Stimulated activated CD8-positive, alpha-beta memory T cell treated with anti-CD3 and anti-CD28 coated beads, Interleukin-4, amount 100 ng/mL, for 4 hours (primary cell): ENCODE results near the gene CRELD1.

Experiments
- DNase-seq, 2 donors: peaks; one replicate each; pipeline ENCODE4 v3.0.0-alpha.2; 2020; ENCODE audit warnings: low read depth in 2 of 2, low spot score in 1 of 2

The CRELD1 gene

GRCh38 chr3:9951962-9952805, 18.6 kb downstream of the CRELD1 start, which contains the start of gene PRRT3:
Gene PRRT3, minus strand, starts transcription at chr3:9952408. Its CDS starts 2,293 bp downstream, at chr3:9950115.
- peak in 1 of 2 donors; percentile 29 for DNase-seq

GRCh38 chr3:9955067-9955502, 21.5 kb downstream of the CRELD1 start:
- DNase-seq: no peak

GRCh38 chr3:9955611-9956352, 22.1 kb downstream of the CRELD1 start:
- DNase-seq: no peak

DNA sequence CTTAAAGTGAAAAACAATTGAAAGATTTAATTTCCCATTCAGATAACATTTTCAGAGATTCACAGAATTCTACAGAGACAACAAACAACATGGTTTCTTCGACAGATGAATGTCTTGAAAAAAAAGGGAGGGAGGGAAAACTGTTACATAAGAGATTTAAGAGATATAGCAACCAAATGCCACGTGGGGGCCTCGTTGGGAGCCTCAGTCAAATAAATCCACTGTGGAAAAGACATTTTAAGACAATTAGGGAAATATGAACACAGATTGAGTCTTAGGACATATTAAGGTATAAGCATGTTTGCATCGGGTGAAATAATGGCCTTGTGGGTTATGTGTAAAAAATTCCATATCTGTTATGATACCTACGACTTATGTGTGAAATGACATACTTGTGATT, 23.6 kb downstream of the CRELD1 start:
- DNase-seq: no peak

GRCh38 chr3:9965200-9965875, 31.7 kb downstream of the CRELD1 start:
- no peak for DNase-seq

- no peak for DNase-seq
Measured at GRCh38 chr3:9966841-9967240, 33.2 kb downstream of the CRELD1 start.

- no peak for DNase-seq
Measured at GRCh38 chr3:9969632-9970019, 36.0 kb downstream of the CRELD1 start.

- DNase-seq: no peak
Measured at GRCh38 chr3:9970020-9970652, 36.5 kb downstream of the CRELD1 start.

- DNase-seq: no peak
Measured at GRCh38 chr3:9976721-9977709, 43.4 kb downstream of the CRELD1 start.

DNA sequence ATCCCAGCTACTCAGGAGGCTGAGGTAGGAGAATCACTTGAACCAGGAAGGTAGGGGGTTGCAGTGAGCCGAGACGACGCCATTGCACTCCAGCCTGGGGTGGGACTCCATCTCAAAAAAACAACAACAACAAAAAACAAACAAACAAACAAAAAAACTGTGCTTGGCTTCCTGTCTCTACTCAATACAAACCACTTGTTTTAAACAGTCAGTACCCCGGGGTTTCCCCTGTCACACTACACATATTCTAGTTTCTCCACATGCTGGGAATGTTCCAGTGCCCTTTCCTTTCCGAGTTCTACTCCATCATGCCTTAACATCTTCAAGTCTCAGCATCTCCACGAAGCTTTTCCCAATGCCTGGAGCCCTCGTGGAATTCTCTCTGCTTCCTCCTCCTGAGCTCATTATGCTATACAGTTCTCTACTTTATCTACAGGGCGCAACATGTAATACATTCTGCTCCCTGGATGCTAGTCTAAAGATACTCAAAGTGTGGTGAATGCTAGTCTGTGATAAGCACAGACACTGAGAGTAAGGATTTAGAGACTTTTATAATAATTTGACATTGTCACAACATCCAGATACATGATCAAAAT, 45.2 kb downstream of the CRELD1 start:
- no peak for DNase-seq

DNA sequence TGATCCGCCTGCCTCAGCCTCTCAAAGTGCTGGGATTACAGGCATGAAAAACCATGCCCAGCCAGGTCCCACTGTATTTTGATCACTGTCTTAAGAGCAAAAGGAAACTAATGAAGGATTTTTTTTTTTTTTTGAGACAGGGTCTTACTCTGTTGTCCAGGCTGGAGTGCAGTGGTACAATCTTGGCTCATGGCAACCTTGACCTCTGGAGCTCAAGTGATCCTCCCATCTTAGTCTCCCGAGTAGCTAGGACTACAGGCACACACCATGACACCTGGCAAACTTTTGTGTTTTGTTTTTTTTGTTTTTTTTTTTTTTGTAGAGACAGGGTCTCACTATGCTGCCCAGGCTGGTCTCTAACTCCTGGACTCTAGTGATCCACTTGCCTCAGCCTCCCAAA, 46.6 kb downstream of the CRELD1 start:
- DNase-seq: no peak

- DNase-seq: no peak
Measured at GRCh38 chr3:9986230-9986725, 52.6 kb downstream of the CRELD1 start.

DNA sequence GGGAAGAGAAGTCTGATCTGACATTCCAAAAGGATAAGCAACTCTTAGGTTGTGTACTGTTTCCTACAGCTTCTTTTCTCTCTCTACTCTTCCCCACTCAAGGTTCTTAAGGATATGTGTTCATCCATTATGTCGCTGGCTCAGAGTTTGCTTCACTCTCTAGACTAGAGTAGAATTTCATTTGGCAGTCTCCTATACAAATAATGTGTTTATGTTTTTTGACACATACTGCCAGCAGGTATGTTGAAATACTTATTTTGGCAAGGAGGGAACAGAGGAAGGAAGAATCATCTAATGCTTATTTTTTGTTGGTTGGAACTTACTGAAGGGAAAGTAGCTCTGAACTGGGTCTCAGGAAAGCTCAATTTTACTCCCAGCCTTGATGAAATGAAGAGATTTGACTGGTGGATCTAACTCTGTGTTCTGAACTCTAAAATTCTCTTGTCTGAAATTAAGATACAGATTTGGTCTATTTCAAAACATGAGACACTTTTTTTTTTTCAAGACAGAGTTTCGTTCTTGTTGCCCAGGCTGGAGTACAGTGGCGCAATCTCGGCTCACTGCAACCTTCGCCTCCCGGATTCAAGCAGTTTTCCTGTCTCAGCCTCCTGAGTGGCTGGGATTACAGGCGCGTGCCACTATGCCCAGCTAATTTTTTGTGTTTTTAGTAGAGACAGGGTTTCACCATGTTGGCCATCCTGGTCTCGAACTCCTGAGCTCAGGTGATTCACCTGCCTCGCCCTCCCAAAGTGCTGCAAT, 60.6 kb downstream of the CRELD1 start:
- DNase-seq: no peak
